HG02759 (cell line): ENCODE data around the gene WDR18.
"Not testable (repeated sequence)": the region's sequence is repeated elsewhere in the genome, so short reads cannot be mapped to it uniquely, and the experiment has no call there.

Source experiments
- ATAC-seq: cut with Tn5 transposase; IDR thresholded peaks from one replicate; pipeline ENCODE4 v1.9.1; 2021; ENCODE audit warnings: mild to moderate bottlenecking, moderate library complexity; ENCODE audit not compliant: unreplicated experiment

The WDR18 gene

DNA sequence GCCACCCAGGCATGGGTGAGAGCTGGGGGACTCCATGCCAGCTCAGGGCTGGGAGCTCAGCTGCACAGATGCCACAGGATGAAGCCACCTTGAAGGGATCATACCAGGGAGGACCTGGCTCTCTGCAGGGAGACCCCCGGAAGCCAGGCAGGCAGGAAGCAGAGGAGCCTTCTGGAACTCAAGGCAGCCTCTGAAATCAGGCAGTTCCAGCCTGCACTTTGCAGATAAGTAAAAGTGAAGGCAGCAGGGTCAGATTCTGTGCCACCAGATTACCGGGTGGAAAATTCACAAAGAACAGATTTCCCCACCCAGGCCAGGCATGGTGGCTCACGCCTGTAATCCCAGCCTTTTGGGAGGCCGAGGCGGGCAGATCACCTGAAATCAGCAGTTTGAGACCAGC lies 34.2 kb downstream of the WDR18 start:
- ATAC-seq: no peak

GRCh38 chr19:1018932-1019615 lies 34.9 kb downstream of the WDR18 start:
- ATAC-seq: no peak

- ATAC-seq: no peak
Measured at GRCh38 chr19:1019616-1019961, 35.4 kb downstream of the WDR18 start.

- no peak for ATAC-seq
Measured at GRCh38 chr19:1019980-1020867, 36.1 kb downstream of the WDR18 start.

GRCh38 chr19:1020868-1021425 lies 36.8 kb downstream of the WDR18 start, which contains the start of gene TMEM259:
TMEM259 (minus strand) TSS chr19:1021123; CDS start chr19:1020996, 127 bp downstream.
- ATAC-seq: peak; percentile 86

DNA sequence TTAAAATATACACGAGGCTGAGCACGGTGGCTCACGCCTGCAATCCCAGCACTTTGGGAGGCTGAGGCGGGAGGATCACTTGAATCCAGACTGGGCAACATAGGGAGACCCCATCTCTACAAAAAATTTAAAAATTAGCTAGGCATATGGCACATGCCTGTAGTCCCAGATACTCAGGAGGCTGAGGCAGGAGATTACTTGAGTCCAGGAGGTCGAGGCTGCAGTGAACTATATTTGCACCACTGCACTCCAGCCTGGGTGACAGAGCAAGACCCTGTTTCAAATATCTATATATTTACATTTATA lies 39.7 kb downstream of the WDR18 start:
- not testable (repeated sequence) for ATAC-seq

DNA sequence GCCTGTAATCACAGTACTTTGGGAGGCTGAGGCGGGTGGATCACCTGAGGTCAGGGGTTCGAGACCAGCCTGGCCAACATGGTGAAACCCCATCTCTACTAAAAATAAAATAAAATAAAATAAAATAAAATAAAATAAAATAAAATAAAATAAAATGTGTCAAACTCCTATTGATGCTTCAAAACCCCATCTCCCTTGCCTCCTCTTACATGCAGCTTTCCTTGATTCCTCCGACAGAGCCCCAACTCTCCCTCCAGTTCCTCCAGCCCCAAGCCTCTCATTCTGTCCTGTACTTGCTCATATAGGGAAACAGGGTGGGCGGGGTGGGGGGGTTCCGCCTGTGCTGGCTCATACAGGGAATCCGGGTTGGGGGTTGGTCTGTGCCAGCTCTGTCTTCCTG lies 40.9 kb downstream of the WDR18 start:
- ATAC-seq: not testable (repeated sequence)

DNA sequence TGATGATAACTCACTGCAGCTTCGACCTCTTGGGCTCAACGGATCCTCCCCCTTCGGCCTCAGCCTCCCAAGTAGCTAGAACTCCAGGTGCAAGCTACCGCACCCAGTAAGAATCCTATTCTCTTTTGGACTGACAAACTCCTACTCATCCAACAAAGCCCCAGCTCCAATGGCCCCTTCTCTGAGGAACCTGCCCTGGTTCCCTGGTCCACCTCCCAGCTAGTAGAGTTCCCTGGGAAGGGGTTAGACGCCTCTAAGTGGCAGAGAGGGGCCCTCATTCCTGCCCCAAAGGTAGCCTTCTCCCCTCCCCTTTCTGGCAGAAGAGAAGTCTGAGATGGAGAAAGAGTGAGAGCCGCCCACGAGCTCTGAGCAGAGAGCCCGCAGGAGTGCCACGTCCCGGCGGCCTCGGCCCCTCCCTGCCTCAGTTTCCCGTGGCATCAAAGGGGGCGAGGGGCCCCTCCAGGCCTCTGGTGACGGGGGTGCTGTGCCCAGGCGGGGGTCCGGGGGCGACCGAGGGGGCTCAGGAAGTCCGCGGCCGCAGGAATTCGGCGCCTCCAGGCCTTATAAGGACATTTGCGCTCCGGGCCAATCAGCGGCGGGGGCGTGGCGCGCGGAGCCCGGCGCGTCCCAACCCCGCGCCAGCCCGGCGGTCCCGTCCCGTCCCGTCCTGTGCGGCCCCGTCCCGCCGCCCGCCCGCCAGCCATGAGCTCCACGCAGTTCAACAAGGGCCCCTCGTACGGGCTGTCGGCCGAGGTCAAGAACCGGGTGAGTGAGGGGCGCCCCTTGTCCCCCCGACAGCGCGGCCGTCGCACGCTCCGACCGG lies 42.0 kb downstream of the WDR18 start, which contains the start of gene CNN2:
TSS of gene CNN2 (plus strand) at position 649 of the 823 bp plus-strand sequence. CDS start at position 703, 54 bp downstream.
- ATAC-seq: peak; percentile 66

DNA sequence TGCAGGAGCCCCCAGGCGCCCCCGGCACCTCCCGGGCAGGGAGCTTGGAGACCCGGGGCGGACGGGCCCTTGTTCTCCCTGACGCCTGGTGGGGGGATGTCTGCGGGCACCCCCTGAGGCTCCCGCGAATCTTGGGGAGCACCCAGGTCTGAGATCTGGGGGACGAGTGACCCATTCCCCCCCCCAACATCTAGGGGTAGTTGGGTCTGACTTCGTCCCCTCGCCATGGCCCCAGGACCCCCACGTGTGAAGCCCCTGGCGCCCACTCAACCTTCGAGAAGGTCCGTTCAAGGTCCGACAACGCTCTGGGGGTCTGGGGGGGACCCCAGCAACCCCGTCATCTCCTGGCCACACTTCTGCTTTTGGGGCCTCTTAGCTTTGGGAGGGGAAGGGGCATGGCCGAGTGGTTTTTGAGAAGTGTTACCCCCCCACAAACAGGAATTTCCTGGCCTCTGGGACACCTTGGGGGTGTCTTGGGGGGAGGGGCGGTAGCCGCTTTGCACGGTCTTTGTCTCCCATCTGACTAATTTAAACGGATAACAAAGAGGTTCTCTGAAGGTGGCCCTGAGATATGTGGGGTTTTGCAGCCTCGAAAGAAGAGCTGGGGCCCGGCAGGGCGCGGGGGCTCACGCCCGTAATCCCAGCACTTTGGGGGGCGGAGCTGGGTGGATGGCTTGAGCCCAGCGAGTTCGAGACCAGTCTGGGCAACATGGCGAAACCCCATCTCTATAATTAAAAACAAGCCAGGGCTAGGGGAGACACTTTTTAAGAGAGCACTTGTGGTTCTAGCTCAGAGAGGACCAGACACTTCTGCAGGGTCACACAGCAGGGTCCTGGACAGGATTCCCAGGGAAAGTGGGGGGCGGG lies 42.9 kb downstream of the WDR18 start:
- ATAC-seq: peak; percentile 25

DNA sequence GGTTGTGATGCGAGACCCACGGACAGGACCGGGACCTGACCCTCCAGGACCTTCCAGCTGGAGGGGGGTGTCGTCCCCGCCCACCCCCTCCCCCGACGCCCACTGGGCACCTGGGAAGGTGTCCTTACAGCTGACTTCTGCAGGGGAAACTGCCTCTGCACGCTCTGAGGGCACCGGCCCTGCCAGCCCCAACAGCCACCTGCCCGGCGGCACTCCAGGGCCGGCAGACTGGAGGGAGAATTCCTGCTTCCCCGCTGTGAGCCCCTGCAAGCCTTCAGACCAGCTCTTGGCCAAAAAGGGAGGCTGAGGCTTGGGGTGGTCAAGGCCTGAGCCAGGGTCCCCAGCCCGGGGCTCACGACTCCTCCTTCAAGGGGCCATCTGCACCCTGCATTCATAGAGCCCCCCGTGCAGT lies 43.5 kb downstream of the WDR18 start:
- ATAC-seq: no peak

DNA sequence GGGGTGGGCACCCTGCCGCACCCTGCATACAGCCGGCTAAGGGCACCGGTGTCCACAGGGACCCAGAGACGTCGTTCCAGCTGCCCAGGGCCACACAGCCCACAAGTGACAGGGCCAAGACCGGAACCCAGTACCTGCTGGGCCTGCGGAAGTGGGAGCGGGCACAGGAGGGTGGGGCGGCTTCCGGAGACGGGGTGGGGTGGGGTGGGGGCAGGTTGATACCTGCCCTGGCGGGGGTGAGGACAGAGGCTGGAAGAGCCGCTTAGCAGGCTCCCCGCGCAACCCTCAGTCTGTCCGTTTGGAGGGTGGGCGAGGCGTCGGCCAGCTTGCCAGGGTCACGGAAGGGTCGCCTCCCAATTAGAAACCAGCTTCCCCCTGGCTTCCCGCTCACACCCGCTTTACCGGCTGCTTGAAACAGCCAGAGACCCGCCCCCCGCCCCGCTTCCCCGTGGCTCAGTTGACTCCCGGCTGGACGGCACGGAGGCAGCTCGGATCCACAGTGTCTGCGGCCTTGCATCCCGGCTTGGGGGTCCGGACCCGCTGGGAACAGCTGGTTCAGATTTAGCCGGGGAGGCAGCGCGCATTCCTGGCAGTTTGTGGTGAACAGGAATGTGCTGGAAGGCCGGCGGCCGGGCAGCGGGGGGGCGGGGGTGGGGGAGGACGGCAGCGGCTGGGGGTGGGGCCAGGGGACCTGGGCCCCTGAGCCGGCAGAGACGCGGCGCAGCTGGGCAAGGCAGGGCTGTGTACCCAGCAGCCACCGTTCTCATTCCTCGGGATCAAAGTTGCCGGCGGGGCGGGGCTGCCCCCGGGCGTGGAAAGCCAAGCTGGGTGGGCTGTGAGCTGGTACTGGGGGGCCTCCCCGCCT lies 44.1 kb downstream of the WDR18 start:
- no peak for ATAC-seq

- ATAC-seq: no peak
Measured at GRCh38 chr19:1032264-1032867, 48.2 kb downstream of the WDR18 start.

DNA sequence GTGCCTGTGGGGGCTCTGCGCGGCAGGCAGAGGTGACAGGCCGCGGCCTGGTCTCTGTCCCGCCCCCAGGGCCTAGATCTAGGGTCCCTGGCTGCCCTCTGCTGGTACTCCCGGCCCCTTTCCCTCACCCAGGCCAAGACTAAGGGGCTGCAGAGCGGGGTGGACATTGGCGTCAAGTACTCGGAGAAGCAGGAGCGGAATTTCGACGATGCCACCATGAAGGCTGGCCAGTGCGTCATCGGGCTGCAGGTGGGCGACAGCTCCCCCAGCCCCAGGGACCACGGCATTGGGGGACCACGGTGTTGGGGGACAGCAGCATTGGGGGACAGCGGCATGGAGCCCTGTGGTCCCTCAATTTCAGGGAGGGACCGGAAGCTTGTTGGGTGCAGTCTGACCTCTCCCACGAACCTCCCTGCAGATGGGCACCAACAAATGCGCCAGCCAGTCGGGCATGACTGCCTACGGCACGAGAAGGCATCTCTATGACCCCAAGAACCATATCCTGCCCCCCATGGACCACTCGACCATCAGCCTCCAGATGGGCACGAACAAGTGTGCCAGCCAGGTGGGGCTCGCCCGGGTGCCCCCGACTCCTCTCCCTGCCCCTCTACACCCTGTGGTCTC lies 52.0 kb downstream of the WDR18 start:
- no peak for ATAC-seq

- peak; percentile 2 for ATAC-seq
Measured at GRCh38 chr19:1037621-1038064, 53.5 kb downstream of the WDR18 start.

DNA sequence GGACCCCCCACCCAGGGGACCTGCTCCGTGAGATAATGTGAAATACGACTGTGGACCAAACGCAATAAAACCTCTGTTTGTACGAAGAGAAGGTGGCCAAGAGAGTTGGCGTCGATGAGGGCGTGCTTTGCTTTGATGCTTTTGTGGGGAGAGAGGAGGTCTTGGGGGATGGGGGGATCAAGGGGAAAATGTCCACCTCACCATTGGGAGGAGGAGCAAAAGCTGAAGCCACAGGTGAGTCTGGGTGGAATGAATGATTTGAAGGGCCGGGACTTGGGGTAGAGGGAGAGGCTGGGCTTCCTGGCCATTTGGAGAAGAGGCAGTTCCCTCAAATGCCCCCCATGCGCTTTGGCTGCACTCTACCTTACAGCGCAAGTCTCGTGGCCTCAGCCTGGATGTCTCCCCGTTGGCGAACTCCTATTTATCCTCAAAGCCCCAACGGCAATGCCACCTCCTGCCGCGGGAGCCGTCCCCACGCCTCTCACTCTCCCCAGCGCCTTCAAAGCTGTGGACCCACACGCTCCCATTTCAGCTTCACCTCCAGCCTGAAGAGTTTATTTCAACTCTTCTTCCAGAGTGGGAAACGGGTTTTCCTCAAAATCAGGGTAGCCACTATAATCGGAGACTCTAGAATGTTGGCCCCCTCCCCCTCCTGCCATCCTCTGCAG lies 55.0 kb downstream of the WDR18 start:
- ATAC-seq: no peak

DNA sequence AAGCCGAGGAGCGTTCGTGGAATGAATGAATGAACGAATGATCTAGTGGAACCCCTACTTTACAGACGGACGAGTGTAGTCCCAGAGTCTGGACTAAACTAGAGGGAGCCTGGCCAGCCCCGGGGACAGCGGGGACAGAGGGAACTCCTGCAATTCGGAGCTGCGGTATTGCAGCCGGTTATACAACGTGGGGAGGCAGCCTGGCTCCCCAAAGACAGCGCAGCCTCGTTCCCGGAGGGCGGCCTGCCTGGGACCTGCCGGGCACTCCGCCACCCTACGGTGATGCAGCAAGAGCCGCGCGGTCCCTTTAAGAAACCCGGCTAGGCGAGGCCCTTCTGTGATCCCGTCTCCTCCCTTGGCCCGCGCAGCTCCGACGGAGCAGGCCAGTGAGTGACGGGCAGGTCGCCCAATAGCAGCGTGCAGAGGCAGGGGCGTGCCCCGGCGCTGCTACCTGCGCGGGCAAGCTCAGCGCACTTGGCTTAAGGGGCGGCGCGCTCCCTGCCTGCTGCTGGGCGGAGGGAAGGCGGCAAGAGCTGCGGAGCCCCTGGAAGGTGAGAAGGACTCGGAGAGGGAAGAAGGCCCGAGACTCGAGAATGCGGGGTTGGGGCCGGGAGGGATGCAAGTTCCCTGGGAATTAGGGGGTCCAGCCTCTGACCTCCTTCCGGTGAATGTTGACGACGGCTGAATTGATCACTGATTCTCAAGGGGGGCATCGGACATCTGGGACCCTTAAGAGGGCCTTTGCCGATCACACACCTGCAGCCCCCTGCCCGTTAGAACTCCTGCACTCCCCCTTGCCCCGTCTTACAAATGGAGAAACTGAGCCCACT lies 55.7 kb downstream of the WDR18 start, which contains the start of gene ABCA7:
TSS of gene ABCA7 (plus strand) at position 462 of the 830 bp plus-strand sequence. CDS start 1,255 bp downstream, outside the sequence.
- ATAC-seq: peak; percentile 81
